ENCODE measurements around the gene SLC2A13. TPM values are rescaled to one million over a fixed set of nuclear protein-coding genes. Genes with fewer than 3 reads are reported as not detected.

SLC2A13 gene
- total and polyA plus RNA-seq, 10 of the 15 experiments (the other 5 are each of a cell fraction or from before 2014, with no cell fraction given): 0.05 to 3.7 (median 0.25) TPM

GRCh38 chr12:39824505-39825212, 281.2 kb downstream of the SLC2A13 start:
- SMC1A ChIA-PET (ENCODE audit: uncharacterized antibody, unreplicated experiment): interaction anchor here (0.6 to 1.0 kb wide), 2 partner anchors 81 to 93 kb away, joined by 3 to 4 read pairs; no protein-coding TSS in a partner anchor
- Histone ChIP-seq H3K9me3 (replicated peaks; ENCODE audit: control insufficient read depth, insufficient read depth, low read length) (no peaks in the 10 kb centered on the region), H3K9ac (ENCODE audit: control insufficient read depth, insufficient read depth, low read length) (no peak overlapping the region), H3K27me3 (replicated peaks in 1 of 2; ENCODE audit: control insufficient read depth in 2 of 2, insufficient read depth in 2 of 2, low read length in 1 of 2) (no peaks in the 10 kb centered on the region), H4K20me1 (ENCODE audit: control insufficient read depth, insufficient read depth) (no peaks in the 10 kb centered on the region), H3K4me2 (ENCODE audit: control insufficient read depth, insufficient read depth) (no peak overlapping the region), H3K4me3 (no peak overlapping the region), H3K36me3 (ENCODE audit: control insufficient read depth in 2 of 2, insufficient read depth in 2 of 2, low read length in 1 of 2) (no peaks in the 10 kb centered on the region), H3K27ac (ENCODE audit: control insufficient read depth, insufficient read depth) (no peak overlapping the region), H2AFZ (ENCODE audit: control insufficient read depth, low read depth, low read length) (no peak overlapping the region), H3K4me1 (ENCODE audit: control insufficient read depth, insufficient read depth, low read length) (no peaks in the 10 kb centered on the region), H3K79me2 (ENCODE audit: control insufficient read depth, insufficient read depth, low read length) (no peaks in the 10 kb centered on the region)
- CTCF ChIA-PET: interaction anchor here (1.0 to 1.4 kb wide), 2 partner anchors 10 to 163 kb away, joined by 3 to 4 read pairs; no protein-coding TSS in a partner anchor
- in situ Hi-C loops (cut with MboI): no loop called here
- FAIRE-seq (no peak), ATAC-seq (peak; percentile 56), DNase-seq (ENCODE audit: low read depth, low spot score) (no peak)
- no TSS peak for BruUV-seq (replicated peaks)
- TF ChIP-seq STAT3 (IDR thresholded peaks at IDR 0.05; ENCODE audit: low read depth, low read length): no peak
- TF ChIP-seq, protein P1, sequence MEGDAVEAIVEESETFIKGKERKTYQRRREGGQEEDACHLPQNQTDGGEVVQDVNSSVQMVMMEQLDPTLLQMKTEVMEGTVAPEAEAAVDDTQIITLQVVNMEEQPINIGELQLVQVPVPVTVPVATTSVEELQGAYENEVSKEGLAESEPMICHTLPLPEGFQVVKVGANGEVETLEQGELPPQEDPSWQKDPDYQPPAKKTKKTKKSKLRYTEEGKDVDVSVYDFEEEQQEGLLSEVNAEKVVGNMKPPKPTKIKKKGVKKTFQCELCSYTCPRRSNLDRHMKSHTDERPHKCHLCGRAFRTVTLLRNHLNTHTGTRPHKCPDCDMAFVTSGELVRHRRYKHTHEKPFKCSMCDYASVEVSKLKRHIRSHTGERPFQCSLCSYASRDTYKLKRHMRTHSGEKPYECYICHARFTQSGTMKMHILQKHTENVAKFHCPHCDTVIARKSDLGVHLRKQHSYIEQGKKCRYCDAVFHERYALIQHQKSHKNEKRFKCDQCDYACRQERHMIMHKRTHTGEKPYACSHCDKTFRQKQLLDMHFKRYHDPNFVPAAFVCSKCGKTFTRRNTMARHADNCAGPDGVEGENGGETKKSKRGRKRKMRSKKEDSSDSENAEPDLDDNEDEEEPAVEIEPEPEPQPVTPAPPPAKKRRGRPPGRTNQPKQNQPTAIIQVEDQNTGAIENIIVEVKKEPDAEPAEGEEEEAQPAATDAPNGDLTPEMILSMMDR (IDR thresholded peaks at IDR 0.05 in 2 of 3, conservative IDR thresholded peaks at IDR 0.05 in 1 of 3; ENCODE audit: control insufficient read depth in 2 of 3, extremely low read depth in 1 of 3, insufficient read depth in 1 of 3, low read depth in 3 of 3, low read length in 3 of 3): peak in 1 of 3 experiments; percentile 19; a peak in 1 of 6 replicates
- POLR2A ChIA-PET: no interaction called here
- intact Hi-C loops (cut with micrococcal nuclease; ENCODE audit: unreplicated experiment): no loop called here
- RAD21 ChIA-PET (ENCODE audit: unreplicated experiment): interaction anchor here (1.2 kb wide), 1 partner anchor 11 kb away, joined by 3 read pairs; no protein-coding TSS in a partner anchor
- WGBS (ENCODE audit: insufficient coverage, insufficient replicate concordance, low lambda C conversion rate, missing lambda C conversion rate): 68% methylated on average over 3 of the region's 3 CpGs

- Histone ChIP-seq H3K9me3 (replicated peaks; ENCODE audit: control insufficient read depth, insufficient read depth, low read length) (no peaks in the 10 kb centered on the region), H3K79me2 (ENCODE audit: control insufficient read depth, insufficient read depth, low read length) (no peaks in the 10 kb centered on the region), H3K9ac (ENCODE audit: control insufficient read depth, insufficient read depth, low read length) (no peak overlapping the region), H3K36me3 (ENCODE audit: control insufficient read depth in 2 of 2, insufficient read depth in 2 of 2, low read length in 1 of 2) (no peaks in the 10 kb centered on the region), H3K4me2 (ENCODE audit: control insufficient read depth, insufficient read depth) (no peak overlapping the region), H2AFZ (ENCODE audit: control insufficient read depth, low read depth, low read length) (no peak overlapping the region), H4K20me1 (ENCODE audit: control insufficient read depth, insufficient read depth) (no peaks in the 10 kb centered on the region), H3K4me1 (ENCODE audit: control insufficient read depth, insufficient read depth, low read length) (no peaks in the 10 kb centered on the region), H3K4me3 (no peak overlapping the region), H3K27ac (ENCODE audit: control insufficient read depth, insufficient read depth) (no peak overlapping the region), H3K27me3 (replicated peaks in 1 of 2; ENCODE audit: control insufficient read depth in 2 of 2, insufficient read depth in 2 of 2, low read length in 1 of 2) (no peaks in the 10 kb centered on the region)
- POLR2A ChIA-PET: no interaction called here
- in situ Hi-C loops (cut with MboI): no loop called here
- no TSS peak for BruUV-seq (replicated peaks)
- ATAC-seq (no peak), FAIRE-seq (no peak), DNase-seq (ENCODE audit: low read depth, low spot score) (no peak)
- RAD21 ChIA-PET (ENCODE audit: unreplicated experiment): no interaction called here
- CTCF ChIA-PET: interaction anchor here (1.1 to 1.4 kb wide), 2 partner anchors 9 to 22 kb away, joined by 3 to 4 read pairs; no protein-coding TSS in a partner anchor
- intact Hi-C loops (cut with micrococcal nuclease; ENCODE audit: unreplicated experiment): no loop called here
- SMC1A ChIA-PET (ENCODE audit: uncharacterized antibody, unreplicated experiment): interaction anchor here (0.6 kb wide), 1 partner anchor 892 kb away, joined by 3 read pairs; no protein-coding TSS in a partner anchor
- TF ChIP-seq PML (IDR thresholded peaks at IDR 0.05; ENCODE audit: low read length): no peak
- TF ChIP-seq JUND (IDR thresholded peaks at IDR 0.05; ENCODE audit: low read depth, low read length): no peak
- TF ChIP-seq, protein P2, sequence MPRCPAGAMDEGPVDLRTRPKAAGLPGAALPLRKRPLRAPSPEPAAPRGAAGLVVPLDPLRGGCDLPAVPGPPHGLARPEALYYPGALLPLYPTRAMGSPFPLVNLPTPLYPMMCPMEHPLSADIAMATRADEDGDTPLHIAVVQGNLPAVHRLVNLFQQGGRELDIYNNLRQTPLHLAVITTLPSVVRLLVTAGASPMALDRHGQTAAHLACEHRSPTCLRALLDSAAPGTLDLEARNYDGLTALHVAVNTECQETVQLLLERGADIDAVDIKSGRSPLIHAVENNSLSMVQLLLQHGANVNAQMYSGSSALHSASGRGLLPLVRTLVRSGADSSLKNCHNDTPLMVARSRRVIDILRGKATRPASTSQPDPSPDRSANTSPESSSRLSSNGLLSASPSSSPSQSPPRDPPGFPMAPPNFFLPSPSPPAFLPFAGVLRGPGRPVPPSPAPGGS (IDR thresholded peaks at IDR 0.05; ENCODE audit: borderline replicate concordance, insufficient read depth, low read depth, low read length, poor library complexity, severe bottlenecking): no peak
- TF ChIP-seq TARDBP (IDR thresholded peaks at IDR 0.05; ENCODE audit: borderline replicate concordance): no peak
Observed at GRCh38 chr12:39816671-39817185, 289.2 kb downstream of the SLC2A13 start.

Measured in GM12878 (cell line).